ENCODE measurements around the gene SYT9. TPM values are rescaled to one million over a fixed set of nuclear protein-coding genes. Genes with fewer than 3 reads are reported as not detected.

Gene SYT9
- total and polyA plus RNA-seq, 9 of the 15 experiments (the other 6 are each of a cell fraction or from before 2014, with no cell fraction given), result 0.01 TPM; not detected in 8

GRCh38 chr11:7513234-7514098 lies 261.8 kb downstream of the SYT9 start, which contains the start of gene PPFIBP2 (continued):
- no peak for TF ChIP-seq ARID3B (CRISPR knock-in tag; IDR thresholded peaks at IDR 0.05; ENCODE audit: borderline replicate concordance)
- TF ChIP-seq HES1 (IDR thresholded peaks at IDR 0.05; ENCODE audit: low read depth), result no peak
- TF ChIP-seq CBX5 (IDR thresholded peaks at IDR 0.05; ENCODE audit: borderline replicate concordance, low read depth), result no peak
- TF ChIP-seq SMARCA5 (IDR thresholded peaks at IDR 0.05), result peak; percentile 23; the same call in 1 of the 2 replicates
- no peak for TF ChIP-seq PHF21A (IDR thresholded peaks at IDR 0.05; ENCODE audit: borderline replicate concordance, low read depth)
- TF ChIP-seq BHLHE40 (IDR thresholded peaks at IDR 0.05; ENCODE audit: low read length), result peak; percentile 69
- peak; percentile 72 for TF ChIP-seq POLR2G (IDR thresholded peaks at IDR 0.05; ENCODE audit: low read depth, low read length)
- TF ChIP-seq NUFIP1 (IDR thresholded peaks at IDR 0.05; ENCODE audit: partially characterized antibody), result no peak
- no peak for TF ChIP-seq XRCC3 (IDR thresholded peaks at IDR 0.05)
- TF ChIP-seq ZBTB7A (IDR thresholded peaks at IDR 0.05; ENCODE audit: borderline replicate concordance, control insufficient read depth, low read depth, low read length), result peak; percentile 6; the same call in 1 of the 2 replicates
- no peak for TF ChIP-seq ZBTB8A (IDR thresholded peaks at IDR 0.05; ENCODE audit: partially characterized antibody)
- TF ChIP-seq, protein P1, sequence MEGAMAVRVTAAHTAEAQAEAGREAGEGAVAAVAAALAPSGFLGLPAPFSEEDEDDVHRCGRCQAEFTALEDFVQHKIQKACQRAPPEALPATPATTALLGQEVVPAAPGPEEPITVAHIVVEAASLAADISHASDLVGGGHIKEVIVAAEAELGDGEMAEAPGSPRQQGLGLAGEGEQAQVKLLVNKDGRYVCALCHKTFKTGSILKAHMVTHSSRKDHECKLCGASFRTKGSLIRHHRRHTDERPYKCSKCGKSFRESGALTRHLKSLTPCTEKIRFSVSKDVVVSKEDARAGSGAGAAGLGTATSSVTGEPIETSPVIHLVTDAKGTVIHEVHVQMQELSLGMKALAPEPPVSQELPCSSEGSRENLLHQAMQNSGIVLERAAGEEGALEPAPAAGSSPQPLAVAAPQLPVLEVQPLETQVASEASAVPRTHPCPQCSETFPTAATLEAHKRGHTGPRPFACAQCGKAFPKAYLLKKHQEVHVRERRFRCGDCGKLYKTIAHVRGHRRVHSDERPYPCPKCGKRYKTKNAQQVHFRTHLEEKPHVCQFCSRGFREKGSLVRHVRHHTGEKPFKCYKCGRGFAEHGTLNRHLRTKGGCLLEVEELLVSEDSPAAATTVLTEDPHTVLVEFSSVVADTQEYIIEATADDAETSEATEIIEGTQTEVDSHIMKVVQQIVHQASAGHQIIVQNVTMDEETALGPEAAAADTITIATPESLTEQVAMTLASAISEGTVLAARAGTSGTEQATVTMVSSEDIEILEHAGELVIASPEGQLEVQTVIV (CRISPR knock-in tag; IDR thresholded peaks at IDR 0.05; ENCODE audit: borderline replicate concordance), result no peak
- TF ChIP-seq ZFP36 (IDR thresholded peaks at IDR 0.05; ENCODE audit: low read depth, low read length, partially characterized antibody), result no peak
- no peak for TF ChIP-seq ZNF224 (CRISPR knock-in tag; IDR thresholded peaks at IDR 0.05)
- TF ChIP-seq ASH1L (IDR thresholded peaks at IDR 0.05; ENCODE audit: borderline replicate concordance, low read depth, partially characterized antibody), result no peak
- no peak for TF ChIP-seq JUNB (CRISPR knock-in tag; conservative IDR thresholded peaks at IDR 0.05)
- peak; percentile 52 for TF ChIP-seq CBFA2T2 (conservative IDR thresholded peaks at IDR 0.05)
- TF ChIP-seq ZFP30 (CRISPR knock-in tag; IDR thresholded peaks at IDR 0.05; ENCODE audit: borderline replicate concordance), result no peak
- no peak for TF ChIP-seq FOXA3 (CRISPR knock-in tag; conservative IDR thresholded peaks at IDR 0.05 in 1 of 2, IDR thresholded peaks at IDR 0.05 in 1 of 2)
- TF ChIP-seq, protein P2, sequence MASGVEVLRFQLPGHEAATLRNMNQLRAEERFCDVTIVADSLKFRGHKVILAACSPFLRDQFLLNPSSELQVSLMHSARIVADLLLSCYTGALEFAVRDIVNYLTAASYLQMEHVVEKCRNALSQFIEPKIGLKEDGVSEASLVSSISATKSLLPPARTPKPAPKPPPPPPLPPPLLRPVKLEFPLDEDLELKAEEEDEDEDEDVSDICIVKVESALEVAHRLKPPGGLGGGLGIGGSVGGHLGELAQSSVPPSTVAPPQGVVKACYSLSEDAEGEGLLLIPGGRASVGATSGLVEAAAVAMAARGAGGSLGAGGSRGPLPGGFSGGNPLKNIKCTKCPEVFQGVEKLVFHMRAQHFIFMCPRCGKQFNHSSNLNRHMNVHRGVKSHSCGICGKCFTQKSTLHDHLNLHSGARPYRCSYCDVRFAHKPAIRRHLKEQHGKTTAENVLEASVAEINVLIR (CRISPR knock-in tag; IDR thresholded peaks at IDR 0.05), result no peak
- TF ChIP-seq SUPT5H (IDR thresholded peaks at IDR 0.05), result no peak
- TF ChIP-seq L3MBTL2 (IDR thresholded peaks at IDR 0.05), result 0 out of 2 replicates have a peak, but pooled peaks have one; percentile 35
